Cardiac fibroblast (primary cell): Measurements from ENCODE around the gene PKN1.

ENCODE experiments used
- DNase-seq, 2 donors: peaks; one replicate each; pipeline versions ENCODE4 v3.0.0 to v3.0.0-alpha.2; 2010; ENCODE audit warnings: low read depth in 2 of 2
- H3K4me3 ChIP-seq, 2 donors: replicated peaks in 1 of 2; 1 replicate in 1 of 2; 2 replicates in 1 of 2; pipeline ENCODE4 v1.5.1; 2011; ENCODE audit warnings: low read depth in 2 of 2, low read length in 2 of 2, mild to moderate bottlenecking in 2 of 2, moderate library complexity in 1 of 2
- TF ChIP-seq, protein P1 (sequence below): IDR thresholded peaks from one replicate; pipeline ENCODE4 v1.5.1; 2011; ENCODE audit warnings: low read depth, mild to moderate bottlenecking, low read length, inconsistent platforms

Gene PKN1

DNA sequence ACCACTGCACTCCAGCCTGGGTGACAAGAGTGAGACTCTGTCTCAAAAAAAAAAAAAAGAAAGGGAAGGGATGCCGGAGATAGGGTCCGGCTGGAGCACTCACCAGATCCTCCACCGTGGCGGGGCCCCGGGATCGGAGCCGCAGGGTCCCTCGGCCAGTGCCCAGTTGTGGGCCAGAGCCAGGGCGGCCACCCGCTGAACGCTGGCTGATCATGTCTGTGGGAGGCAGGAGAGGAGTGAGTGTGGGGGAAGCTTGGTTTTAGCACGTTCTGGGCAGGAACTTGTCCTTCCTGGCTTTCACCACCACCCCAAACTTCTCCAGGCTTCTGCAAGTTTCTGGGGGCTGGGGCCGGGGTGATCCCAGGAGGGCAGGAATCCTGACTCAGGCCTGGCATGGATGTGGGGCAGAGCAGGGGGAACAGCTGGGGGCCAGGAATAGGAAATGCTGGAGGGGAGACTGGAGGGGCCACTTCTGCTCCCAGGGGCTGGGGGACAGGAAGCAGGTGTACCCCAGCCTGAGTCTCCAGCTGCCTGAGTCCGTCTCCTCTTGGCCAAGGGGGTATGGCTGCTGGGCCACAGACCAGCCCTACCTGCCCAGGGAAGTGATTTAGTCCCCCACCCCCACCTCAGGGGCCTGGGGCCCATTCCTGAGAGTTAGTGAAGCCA, 46.3 kb downstream of the PKN1 start:
- H3K4me3 ChIP-seq = no peak overlapping the region
- no peak for DNase-seq
- TF ChIP-seq, protein P1, sequence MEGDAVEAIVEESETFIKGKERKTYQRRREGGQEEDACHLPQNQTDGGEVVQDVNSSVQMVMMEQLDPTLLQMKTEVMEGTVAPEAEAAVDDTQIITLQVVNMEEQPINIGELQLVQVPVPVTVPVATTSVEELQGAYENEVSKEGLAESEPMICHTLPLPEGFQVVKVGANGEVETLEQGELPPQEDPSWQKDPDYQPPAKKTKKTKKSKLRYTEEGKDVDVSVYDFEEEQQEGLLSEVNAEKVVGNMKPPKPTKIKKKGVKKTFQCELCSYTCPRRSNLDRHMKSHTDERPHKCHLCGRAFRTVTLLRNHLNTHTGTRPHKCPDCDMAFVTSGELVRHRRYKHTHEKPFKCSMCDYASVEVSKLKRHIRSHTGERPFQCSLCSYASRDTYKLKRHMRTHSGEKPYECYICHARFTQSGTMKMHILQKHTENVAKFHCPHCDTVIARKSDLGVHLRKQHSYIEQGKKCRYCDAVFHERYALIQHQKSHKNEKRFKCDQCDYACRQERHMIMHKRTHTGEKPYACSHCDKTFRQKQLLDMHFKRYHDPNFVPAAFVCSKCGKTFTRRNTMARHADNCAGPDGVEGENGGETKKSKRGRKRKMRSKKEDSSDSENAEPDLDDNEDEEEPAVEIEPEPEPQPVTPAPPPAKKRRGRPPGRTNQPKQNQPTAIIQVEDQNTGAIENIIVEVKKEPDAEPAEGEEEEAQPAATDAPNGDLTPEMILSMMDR = no peak

DNA sequence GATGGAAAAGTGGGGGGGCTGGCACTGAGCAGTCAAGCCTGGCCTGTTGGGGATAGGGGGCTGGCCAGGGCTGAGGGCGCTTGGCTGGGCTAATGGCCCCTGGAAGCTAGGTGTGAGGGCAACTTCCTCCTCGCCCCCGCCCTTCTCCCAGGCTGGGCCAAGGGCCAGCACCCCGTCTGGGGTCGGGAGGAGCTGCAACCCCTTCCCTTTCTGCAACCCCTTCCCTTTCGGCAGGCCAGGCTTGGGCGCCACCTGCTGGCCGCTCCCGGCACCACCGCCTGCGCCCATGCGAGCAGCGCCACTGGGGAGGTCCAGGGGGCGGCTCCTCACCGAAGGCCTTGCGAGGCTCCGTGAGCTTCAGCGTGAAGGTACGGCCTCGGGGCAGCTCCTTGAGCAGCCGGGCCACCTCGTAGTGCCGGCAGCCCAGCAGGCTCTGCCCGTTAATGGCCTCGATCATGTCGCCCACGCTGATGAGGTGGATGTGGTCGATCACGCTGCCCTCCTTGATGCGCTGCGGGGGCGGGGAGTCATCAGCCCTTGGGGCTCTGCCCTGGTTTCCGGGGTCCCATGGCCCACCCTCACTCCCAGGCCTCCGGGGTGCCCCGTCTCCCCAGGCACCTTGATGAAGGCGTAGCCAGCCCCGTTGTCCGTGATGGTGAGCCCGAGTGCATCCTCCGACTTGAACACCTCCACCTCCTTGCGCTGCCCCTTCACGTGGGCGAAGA, 47.0 kb downstream of the PKN1 start:
- DNase-seq = peak in 1 of 2 donors; percentile 41
- TF ChIP-seq, protein P1 = peak; percentile 67
- H3K4me3 ChIP-seq = no peak overlapping the region

DNA sequence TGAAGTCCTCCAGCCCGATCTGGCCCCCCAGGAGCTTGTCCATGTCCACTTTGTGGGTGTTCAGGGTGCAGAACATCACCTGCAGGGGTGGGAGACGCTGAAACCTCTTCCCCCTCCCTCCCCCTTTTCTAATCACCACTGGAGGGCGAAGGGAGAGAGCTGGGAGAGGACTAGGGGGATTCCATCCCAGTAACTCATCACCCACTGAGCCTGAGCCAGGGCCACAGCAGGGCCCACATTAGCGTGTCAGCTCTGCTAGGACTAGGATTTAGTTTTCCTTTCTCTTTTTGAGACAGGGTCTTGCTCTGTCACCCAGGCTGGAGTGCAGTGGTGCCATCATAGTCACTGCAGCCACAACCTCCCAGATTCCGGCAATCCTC, 47.6 kb downstream of the PKN1 start:
- DNase-seq = no peak
- TF ChIP-seq, protein P1 = no peak
- H3K4me3 ChIP-seq = no peak overlapping the region

DNA sequence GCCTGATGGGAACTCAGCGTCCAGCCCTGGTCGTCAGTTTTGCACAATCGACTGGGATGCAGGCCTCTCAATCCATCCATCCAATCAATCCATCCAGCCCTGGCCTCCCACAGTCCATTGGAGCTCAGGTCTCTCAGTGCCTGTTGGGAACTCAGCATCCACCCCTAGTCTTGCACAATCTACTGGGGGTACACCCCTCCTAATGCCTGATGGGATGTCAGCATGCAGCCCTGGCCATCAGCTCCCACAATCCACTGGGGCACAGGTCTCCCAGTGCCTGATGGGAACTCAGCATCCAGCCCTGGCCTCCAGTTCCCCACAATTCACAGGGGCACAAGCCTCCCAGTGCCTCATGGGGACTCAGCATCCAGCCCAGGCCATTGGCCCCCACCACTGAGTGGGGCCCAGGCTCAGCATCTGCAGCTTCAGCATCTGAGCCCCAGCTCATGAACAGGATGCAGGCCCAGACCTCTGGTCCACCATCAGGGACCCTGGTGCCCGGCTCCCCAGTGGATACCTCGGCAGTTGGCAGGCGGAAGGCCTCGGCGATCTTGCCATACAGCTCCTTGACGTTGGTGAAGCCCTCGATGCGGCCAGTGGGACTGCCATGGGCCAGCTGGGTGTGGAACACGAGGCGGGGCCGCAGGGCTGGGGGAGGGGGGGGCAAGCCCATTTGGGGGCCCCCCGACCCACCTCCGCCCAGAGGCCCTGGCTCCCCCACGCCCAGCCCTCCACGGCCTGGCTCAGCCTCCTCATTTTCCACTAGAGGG, 49.3 kb downstream of the PKN1 start:
- H3K4me3 ChIP-seq = no peak overlapping the region
- TF ChIP-seq, protein P1 = no peak
- no peak for DNase-seq

DNA sequence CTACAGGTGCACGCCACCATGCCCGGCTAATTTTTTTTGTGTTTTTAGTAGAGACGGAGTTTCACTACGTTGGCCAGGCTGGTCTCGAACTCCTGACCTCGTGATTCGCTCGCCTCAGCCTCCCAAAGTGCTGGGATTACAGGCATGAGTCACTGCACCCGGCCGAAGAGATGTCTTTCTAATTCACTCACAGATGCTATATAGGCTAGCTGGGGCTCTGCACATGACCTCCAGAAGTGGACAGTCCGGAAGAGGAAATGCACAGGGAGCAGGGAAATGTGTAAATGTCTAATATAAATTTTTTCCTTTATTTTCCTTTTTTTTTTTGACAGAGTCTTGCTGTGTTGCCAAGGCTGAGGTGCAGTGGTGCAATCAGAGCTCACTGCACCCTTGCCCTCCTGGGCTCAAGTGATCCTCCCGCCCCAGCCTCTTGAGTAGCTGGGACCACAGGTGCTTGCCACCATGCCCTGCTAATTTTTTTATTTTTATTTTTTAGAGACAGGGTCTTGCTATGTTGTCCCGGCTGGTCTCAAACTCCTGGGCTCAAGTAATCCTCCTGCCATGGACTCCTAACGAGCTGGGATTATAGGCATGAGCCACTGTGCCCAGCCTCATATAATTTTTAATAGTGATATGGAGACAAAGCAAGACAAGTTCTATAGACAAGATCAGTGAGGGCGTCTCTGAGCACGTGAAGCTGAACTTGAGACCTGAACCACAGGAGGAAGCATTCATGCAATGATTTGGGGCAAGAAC, 54.4 kb downstream of the PKN1 start:
- TF ChIP-seq, protein P1 = no peak
- no peak for DNase-seq
- H3K4me3 ChIP-seq = no peak overlapping the region

DNA sequence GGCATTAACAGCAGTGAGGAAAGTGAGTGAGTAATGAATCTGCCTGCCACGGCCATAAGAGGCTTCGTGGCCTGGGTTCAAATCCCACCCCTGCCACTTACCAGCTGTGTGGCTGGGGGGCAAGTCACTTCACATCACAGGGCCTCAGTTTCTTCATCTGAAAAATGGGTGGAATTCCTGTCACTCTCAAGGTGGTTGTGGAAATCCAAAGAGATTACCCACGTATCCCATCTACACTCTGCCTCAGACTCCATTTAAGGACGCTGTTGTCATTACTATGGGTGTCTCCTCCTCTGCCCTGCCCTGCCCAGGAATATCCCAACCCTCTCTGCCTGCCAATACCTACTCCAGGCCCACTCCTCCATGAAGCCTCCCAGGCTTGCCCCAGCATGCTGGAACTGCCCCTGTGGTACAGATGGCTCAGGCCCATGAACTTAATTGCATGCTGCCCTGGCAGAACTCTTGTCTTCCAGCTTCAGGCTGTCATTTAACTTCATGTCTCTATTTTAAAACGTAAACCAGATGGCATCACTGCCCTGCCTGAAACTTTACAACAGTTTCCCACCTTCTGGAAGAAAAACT, 59.7 kb downstream of the PKN1 start:
- TF ChIP-seq, protein P1 = no peak
- H3K4me3 ChIP-seq = no peak overlapping the region
- no peak for DNase-seq
